HEK293 (cell line): Measurements from ENCODE around the gene LMF1.

Experiments
- CTCF ChIA-PET: fragments of 350-600 bp; formaldehyde crosslinking; extraction: SDS; loops from one replicate; lab custom pipeline; 2021; ENCODE audit warnings: antibody characterized with exemption; lab: Yijun Ruan, JAX
- POLR2A ChIA-PET: fragments of 300-600 bp; formaldehyde crosslinking; extraction: SDS; loops from one replicate; lab custom pipeline; 2020; ENCODE audit warnings: antibody characterized with exemption, inconsistent platforms; lab: Yijun Ruan, JAX
- H3K27ac ChIP-seq: fragments of 200-500 bp; sonication (Bioruptor generic); 2 replicates; pipeline ENCODE4 v1.5.1; 2014; ENCODE audit warnings: low read depth, low read length, control low read depth, inconsistent platforms; ENCODE audit errors: extremely low read depth
- H3K36me3 ChIP-seq, 2 experiments: fragments of 200-500 bp in 1 of 2; sonication (Bioruptor generic) in 1 of 2; 1 replicate in 1 of 2; 2 replicates in 1 of 2; pipeline ENCODE4 v1.5.1; 2014 to 2017; ENCODE audit warnings: inconsistent platforms in 2 of 2, low read length in 2 of 2; ENCODE audit not compliant: control insufficient read depth in 2 of 2, insufficient read depth in 1 of 2
- H3K4me1 ChIP-seq: fragments of 200-500 bp; sonication (Bioruptor generic); 2 replicates; pipeline ENCODE4 v1.5.1; 2014; ENCODE audit warnings: mild to moderate bottlenecking, low read length, inconsistent platforms; ENCODE audit not compliant: control insufficient read depth, insufficient read depth
- H3K4me3 ChIP-seq: 2 replicates; pipeline ENCODE4 v1.5.1; 2011; ENCODE audit warnings: low read depth, mild to moderate bottlenecking, control low read depth, low read length, moderate library complexity
- H3K9me3 ChIP-seq: fragments of 200-500 bp; sonication (Bioruptor generic); 2 replicates; pipeline ENCODE4 v1.5.1; 2014; ENCODE audit warnings: low read depth, low read length, inconsistent platforms; ENCODE audit not compliant: control insufficient read depth, insufficient read depth
- AEBP2 ChIP-seq: fragments of 450-650 bp; formaldehyde crosslinking; IDR thresholded peaks from 2 replicates; pipeline ENCODE4 v1.5.1; 2016; ENCODE audit warnings: missing biosample characterization, missing genetic modification characterization, borderline replicate concordance
- GFI1B ChIP-seq: fragments of 450-650 bp; formaldehyde crosslinking; IDR thresholded peaks from 2 replicates; pipeline ENCODE4 v1.5.1; 2016; ENCODE audit warnings: missing biosample characterization, missing genetic modification characterization
- HIC1 ChIP-seq: fragments of 450-650 bp; formaldehyde crosslinking; IDR thresholded peaks from 2 replicates; pipeline ENCODE4 v1.5.1; 2016; ENCODE audit warnings: missing biosample characterization, missing genetic modification characterization
- HOXA7 ChIP-seq: sonication (generic); formaldehyde crosslinking; IDR thresholded peaks from 2 replicates; pipeline ENCODE4 v1.8.1; 2022; ENCODE audit warnings: missing genetic modification reagents, borderline replicate concordance
- PATZ1 ChIP-seq: fragments of 450-650 bp; formaldehyde crosslinking; IDR thresholded peaks from 2 replicates; pipeline ENCODE4 v1.5.1; 2016; ENCODE audit warnings: missing biosample characterization, missing genetic modification characterization
- SALL2 ChIP-seq: fragments of 450-650 bp; formaldehyde crosslinking; IDR thresholded peaks from 2 replicates; pipeline ENCODE4 v1.5.0; 2017; ENCODE audit warnings: missing biosample characterization, mild to moderate bottlenecking, missing genetic modification characterization, borderline replicate concordance
- SETDB1 ChIP-seq: IDR thresholded peaks from one replicate; pipeline ENCODE4 v1.6.1; 2017; ENCODE audit warnings: mild to moderate bottlenecking, low read length, moderate library complexity, mixed read lengths; ENCODE audit not compliant: insufficient read length
- ZFP69B ChIP-seq: fragments of 450-650 bp; formaldehyde crosslinking; IDR thresholded peaks from 2 replicates; pipeline ENCODE4 v1.5.1; 2016; ENCODE audit warnings: missing biosample characterization, missing genetic modification characterization
- ZNF132 ChIP-seq: fragments of 450-650 bp; formaldehyde crosslinking; IDR thresholded peaks from 2 replicates; pipeline ENCODE4 v1.5.1; 2017; ENCODE audit warnings: missing biosample characterization, missing genetic modification characterization, borderline replicate concordance
- ZNF140 ChIP-seq: fragments of 450-650 bp; formaldehyde crosslinking; IDR thresholded peaks from 2 replicates; pipeline ENCODE4 v1.5.1; 2016; ENCODE audit warnings: missing biosample characterization, missing genetic modification characterization
- ZNF175 ChIP-seq: fragments of 450-650 bp; formaldehyde crosslinking; IDR thresholded peaks from 2 replicates; pipeline ENCODE4 v1.5.1; 2016; ENCODE audit warnings: missing biosample characterization, missing genetic modification characterization
- ZNF221 ChIP-seq: fragments of 450-650 bp; formaldehyde crosslinking; IDR thresholded peaks from 2 replicates; pipeline ENCODE4 v1.5.1; 2017; ENCODE audit warnings: missing biosample characterization, missing genetic modification characterization, borderline replicate concordance
- ZNF223 ChIP-seq: fragments of 450-650 bp; formaldehyde crosslinking; IDR thresholded peaks from 2 replicates; pipeline ENCODE4 v1.5.1; 2016; ENCODE audit warnings: missing biosample characterization, missing genetic modification characterization
- ZNF248 ChIP-seq: fragments of 450-650 bp; formaldehyde crosslinking; IDR thresholded peaks from 2 replicates; pipeline ENCODE4 v1.5.1; 2017; ENCODE audit warnings: missing biosample characterization, missing genetic modification characterization
- ZNF26 ChIP-seq: fragments of 450-650 bp; formaldehyde crosslinking; IDR thresholded peaks from 2 replicates; pipeline ENCODE4 v1.5.1; 2016; ENCODE audit warnings: missing biosample characterization, missing genetic modification characterization
- ZNF280C ChIP-seq: fragments of 450-650 bp; formaldehyde crosslinking; IDR thresholded peaks from 2 replicates; pipeline ENCODE4 v1.5.1; 2016; ENCODE audit warnings: missing biosample characterization, missing genetic modification characterization
- ZNF324 ChIP-seq: fragments of 450-650 bp; formaldehyde crosslinking; IDR thresholded peaks from 2 replicates; pipeline ENCODE4 v1.5.1; 2016; ENCODE audit warnings: missing biosample characterization, missing genetic modification characterization
- ZNF404 ChIP-seq: fragments of 450-650 bp; formaldehyde crosslinking; IDR thresholded peaks from 2 replicates; pipeline ENCODE4 v1.5.1; 2017; ENCODE audit warnings: missing biosample characterization, missing genetic modification characterization
- ZNF426 ChIP-seq: fragments of 450-650 bp; formaldehyde crosslinking; IDR thresholded peaks from 2 replicates; pipeline ENCODE4 v1.5.1; 2017; ENCODE audit warnings: missing biosample characterization, missing genetic modification characterization, mild to moderate bottlenecking, inconsistent platforms, moderate library complexity
- ZNF510 ChIP-seq: fragments of 450-650 bp; formaldehyde crosslinking; IDR thresholded peaks from 2 replicates; pipeline ENCODE4 v1.5.1; 2018; ENCODE audit warnings: mild to moderate bottlenecking, missing genetic modification characterization, missing biosample characterization; ENCODE audit not compliant: insufficient replicate concordance
- ZNF560 ChIP-seq: fragments of 450-650 bp; formaldehyde crosslinking; IDR thresholded peaks from 2 replicates; pipeline ENCODE4 v1.5.1; 2017; ENCODE audit warnings: missing biosample characterization, missing genetic modification characterization, borderline replicate concordance
- ZNF596 ChIP-seq: fragments of 450-650 bp; IDR thresholded peaks from 2 replicates; pipeline ENCODE4 v1.5.0; 2018; ENCODE audit warnings: missing biosample characterization, mild to moderate bottlenecking, missing genetic modification characterization, moderate library complexity
- ZNF670 ChIP-seq: fragments of 450-650 bp; formaldehyde crosslinking; IDR thresholded peaks from 2 replicates; pipeline ENCODE4 v1.5.1; 2016; ENCODE audit warnings: missing biosample characterization, missing genetic modification characterization, low read depth
- ZNF768 ChIP-seq: fragments of 450-650 bp; formaldehyde crosslinking; IDR thresholded peaks from 2 replicates; pipeline ENCODE4 v1.5.1; 2018; ENCODE audit warnings: missing biosample characterization, mild to moderate bottlenecking, missing genetic modification characterization
- ZNF792 ChIP-seq: fragments of 450-650 bp; formaldehyde crosslinking; IDR thresholded peaks from 2 replicates; pipeline ENCODE4 v1.5.1; 2016; ENCODE audit warnings: missing biosample characterization, missing genetic modification characterization
- ZNF837 ChIP-seq: fragments of 450-650 bp; formaldehyde crosslinking; IDR thresholded peaks from 2 replicates; pipeline ENCODE4 v1.5.1; 2016; ENCODE audit warnings: missing biosample characterization, missing genetic modification characterization

LMF1 gene

GRCh38 chr16:933581-933980 lies 37.2 kb downstream of the LMF1 start:
- ChIA-PET CTCF (no interaction called here), POLR2A (no interaction called here)
- Histone ChIP-seq H3K9me3 (no peaks in the 10 kb centered on the region), H3K4me3 (no peak overlapping the region), H3K27ac (no peak overlapping the region), H3K4me1 (no peaks in the 10 kb centered on the region), H3K36me3 (no peaks in the 10 kb centered on the region)
- TF ChIP-seq ZNF768 (tag by site-specific recombination) (no peak), SALL2 (tag by site-specific recombination) (no peak), ZNF426 (tag by site-specific recombination) (no peak), ZNF837 (tag by site-specific recombination) (no peak), PATZ1 (tag by site-specific recombination) (no peak), ZNF510 (tag by site-specific recombination) (no peak), HIC1 (tag by site-specific recombination) (no peak), SETDB1 (no peak), ZFP69B (no peak), ZNF140 (tag by site-specific recombination) (no peak), ZNF792 (no peak), ZNF324 (tag by site-specific recombination) (no peak), ZNF132 (tag by site-specific recombination) (no peak), ZNF248 (tag by site-specific recombination) (no peak), ZNF26 (no peak), AEBP2 (tag by site-specific recombination) (no peak), ZNF221 (tag by site-specific recombination) (no peak), GFI1B (tag by site-specific recombination) (no peak)

GRCh38 chr16:932831-933330 lies 37.9 kb downstream of the LMF1 start:
- no peaks in the 10 kb centered on the region for H3K4me1 ChIP-seq
- ChIA-PET POLR2A (no interaction called here), CTCF (no interaction called here)
- H3K9me3 ChIP-seq: no peaks in the 10 kb centered on the region
- H3K36me3 ChIP-seq: no peaks in the 10 kb centered on the region
- H3K27ac ChIP-seq: no peak overlapping the region
- no peak overlapping the region for H3K4me3 ChIP-seq
- TF ChIP-seq ZNF596 (tag by site-specific recombination): no peak
- no peak for TF ChIP-seq ZNF670 (tag by site-specific recombination)
- no peak for TF ChIP-seq ZNF175 (tag by site-specific recombination)
- TF ChIP-seq ZNF560 (tag by site-specific recombination): no peak
- no peak for TF ChIP-seq HOXA7
- no peak for TF ChIP-seq ZNF280C
- no peak for TF ChIP-seq ZNF404 (tag by site-specific recombination)
- no peak for TF ChIP-seq ZNF223 (tag by site-specific recombination)
